HG03039 (cell line): ENCODE measurements around the gene SPDYE17.
"Not testable (repeated sequence)": the region's sequence is repeated elsewhere in the genome, so short reads cannot be mapped to it uniquely, and the experiment has no call there.

ENCODE experiments used
- ATAC-seq: cut with Tn5 transposase; IDR thresholded peaks from one replicate; pipeline ENCODE4 v1.9.1; 2021; ENCODE audit warnings: mild to moderate bottlenecking, moderate library complexity; ENCODE audit not compliant: unreplicated experiment

SPDYE17 gene

DNA sequence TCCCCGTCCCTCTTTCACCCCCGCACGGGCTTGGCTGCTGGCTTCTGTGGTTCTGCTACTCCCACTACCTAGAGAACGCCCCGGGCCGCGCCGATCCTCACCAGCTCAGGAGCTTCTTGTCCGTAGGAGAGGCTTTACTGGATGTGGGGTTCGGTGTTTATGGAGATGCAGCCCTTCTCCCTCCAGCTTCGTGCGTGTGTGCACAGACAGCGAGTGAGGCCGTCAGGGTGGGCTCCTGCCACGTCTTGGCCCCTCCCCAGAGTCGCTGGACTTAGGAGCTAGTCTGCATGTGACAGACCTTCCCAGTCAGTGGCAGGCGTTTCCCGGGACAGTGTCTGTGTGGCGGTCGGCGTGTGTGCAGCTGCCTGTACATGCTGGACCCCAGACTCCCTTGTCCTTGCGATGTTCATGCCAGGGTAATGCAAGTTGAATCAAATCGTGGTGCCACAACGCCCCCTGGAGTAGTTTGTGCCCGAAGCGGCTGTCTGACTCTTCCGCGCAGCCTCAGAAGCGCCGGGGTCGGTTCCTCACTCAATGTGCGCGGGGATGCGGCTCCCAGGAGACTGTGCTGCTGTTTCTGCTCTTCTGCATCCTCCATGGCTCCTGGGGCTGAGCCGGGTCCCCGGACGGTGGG lies 32.6 kb downstream of the SPDYE17 start:
- not testable (repeated sequence) for ATAC-seq

DNA sequence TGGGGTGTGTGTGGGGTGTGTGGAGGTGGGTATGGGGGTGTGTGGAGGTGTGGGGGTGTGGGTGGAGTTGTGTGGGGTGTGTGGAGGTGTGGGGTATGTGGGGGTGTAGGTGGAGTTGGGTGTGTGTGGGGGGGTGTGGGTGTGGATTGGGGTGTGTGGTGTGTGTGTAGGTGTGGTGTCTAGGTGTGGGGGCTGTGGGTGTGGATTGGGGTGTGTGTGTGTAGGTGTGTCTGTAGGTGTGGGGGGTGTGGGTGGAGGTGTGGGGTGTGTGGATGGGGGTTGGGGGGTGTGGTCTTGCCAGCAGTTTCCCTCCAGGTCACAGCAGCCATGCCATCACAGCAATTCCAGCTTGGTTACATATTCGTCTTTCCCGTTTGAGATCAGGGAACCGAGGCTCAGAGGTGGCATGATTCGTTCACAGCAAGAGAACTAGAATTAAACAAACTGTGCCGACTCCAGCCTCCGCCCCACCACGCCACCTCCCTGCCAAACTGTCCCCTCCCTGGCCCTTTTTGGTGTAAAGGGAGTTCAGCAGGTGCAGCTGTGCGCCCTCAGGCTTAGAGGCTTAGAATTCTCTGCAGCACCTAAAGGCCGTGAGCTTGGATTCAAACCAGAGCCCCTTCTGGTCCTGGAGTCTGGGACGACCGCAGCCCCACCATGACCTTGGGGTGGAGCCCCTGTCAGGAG lies 33.3 kb downstream of the SPDYE17 start:
- ATAC-seq, result not testable (repeated sequence)

DNA sequence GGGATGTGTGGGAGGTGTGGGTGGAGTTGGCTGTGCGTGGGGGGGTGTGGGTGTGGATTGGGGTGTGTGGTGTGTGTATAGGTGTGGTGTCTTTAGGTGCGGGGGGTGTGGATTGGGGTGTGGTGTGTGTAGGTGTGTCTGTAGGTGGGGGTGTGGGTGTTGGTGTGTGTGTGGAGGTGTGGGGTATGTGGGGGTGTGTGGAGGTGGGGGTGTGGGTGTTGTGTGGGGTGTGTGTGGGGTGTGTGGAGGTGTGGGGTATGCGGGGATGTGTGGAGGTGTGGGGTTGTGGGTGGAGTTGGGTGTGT lies 33.9 kb downstream of the SPDYE17 start:
- no peak for ATAC-seq

DNA sequence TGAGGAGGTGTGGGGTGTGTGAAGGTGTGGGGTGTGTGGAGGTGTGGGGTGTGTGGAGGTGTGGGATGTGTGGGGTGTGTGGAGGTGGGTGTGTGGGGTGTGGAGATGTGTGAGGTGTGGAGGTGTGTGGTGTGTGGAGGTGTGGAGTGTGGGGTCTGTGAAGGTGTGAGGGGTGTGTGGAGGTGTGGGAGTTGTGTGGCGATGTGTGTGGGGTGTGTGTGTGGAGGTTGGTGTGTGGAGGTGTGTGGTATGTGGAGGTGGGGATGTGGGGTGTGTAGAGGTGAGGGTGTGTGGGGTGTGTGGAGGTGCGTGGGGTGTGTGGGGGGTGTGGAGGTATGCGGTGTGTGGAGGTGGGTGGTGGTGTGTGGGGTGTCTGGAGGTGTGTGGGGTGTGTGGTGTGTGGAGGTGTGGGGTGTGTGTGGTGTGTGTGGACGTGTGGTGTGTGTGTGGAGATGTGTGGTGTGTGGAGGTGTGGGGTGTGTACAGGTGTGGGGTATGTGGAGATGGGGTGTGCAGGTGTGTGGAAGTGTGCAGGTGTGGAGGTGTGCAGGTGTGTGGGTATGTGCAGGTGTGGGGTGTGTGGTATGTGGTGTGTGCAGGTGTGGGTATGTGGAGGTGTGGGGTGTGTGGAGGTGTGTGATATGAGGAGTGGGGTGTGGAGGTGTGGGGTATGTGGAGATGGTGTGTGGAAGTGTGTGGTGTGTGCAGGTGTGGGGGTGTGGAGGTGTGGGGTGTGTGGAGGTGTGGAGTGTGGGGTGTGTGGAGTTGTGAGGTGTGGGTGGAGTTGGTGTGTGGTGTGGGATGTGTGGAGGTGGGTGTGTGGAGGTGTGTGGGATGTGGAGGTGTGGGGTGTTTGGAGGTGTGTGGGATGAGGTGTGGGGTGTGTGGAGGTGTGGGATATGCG lies 34.5 kb downstream of the SPDYE17 start:
- ATAC-seq, result no peak

DNA sequence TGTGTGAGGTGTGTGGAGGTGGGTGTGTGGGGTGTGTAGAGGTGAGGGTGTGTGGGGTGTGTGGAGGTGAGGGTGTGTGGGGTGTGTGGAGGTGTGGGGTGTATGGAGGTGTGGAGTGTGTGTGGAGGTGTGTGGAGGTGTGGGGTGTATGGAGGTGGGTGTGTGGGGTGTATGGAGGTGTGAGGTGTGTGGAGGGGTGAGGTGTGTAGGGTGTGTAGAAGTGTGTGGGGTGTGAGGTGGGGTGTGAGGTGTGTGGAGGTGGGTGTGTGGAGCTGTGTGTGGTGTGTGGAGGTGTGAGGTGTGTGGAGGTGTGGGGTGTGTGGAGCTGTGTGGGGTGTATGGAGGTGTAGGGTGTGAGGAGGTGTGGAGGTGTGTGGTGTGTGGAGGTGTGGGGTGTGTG lies 35.2 kb downstream of the SPDYE17 start:
- ATAC-seq, result not testable (repeated sequence)

DNA sequence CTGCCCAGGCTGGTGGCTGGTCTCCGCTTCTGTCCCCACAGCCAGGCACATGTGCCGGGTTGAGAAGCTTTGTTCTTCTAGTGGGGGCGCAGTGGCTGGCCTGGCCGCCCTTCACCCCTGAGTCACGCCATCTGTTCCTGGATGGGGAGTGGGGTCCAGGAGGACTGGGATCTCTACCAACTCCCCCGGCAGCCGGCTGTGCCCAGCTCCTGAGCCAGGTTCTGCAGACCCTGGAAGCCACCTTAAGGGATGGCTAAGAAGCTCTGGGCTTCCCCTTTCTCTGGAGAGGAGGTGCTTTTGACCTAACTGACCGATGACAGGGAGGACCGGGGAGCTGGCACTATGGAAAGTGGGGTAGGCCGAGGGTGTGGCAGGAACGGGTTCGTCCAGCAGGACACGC lies 37.9 kb downstream of the SPDYE17 start:
- not testable (repeated sequence) for ATAC-seq

DNA sequence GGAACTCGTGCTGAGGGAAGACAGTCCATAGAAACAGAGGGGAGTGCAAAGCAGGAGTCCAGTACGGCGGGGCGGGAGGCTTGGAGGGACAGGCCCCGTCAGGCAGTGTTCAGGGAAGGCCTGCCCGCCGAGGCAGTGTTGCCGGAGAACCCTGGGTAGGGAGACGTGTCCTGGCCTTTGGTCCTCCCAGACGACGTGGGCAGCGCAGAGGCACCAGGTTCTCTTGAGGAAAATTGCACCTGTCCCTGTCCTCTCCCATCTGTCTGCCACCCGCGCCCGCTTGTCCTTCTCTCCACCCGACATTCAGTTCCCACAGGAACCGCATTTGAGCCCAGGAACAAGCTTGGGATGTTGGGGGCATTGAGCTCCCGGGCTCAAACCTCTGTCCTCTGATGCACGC lies 38.3 kb downstream of the SPDYE17 start:
- not testable (repeated sequence) for ATAC-seq

DNA sequence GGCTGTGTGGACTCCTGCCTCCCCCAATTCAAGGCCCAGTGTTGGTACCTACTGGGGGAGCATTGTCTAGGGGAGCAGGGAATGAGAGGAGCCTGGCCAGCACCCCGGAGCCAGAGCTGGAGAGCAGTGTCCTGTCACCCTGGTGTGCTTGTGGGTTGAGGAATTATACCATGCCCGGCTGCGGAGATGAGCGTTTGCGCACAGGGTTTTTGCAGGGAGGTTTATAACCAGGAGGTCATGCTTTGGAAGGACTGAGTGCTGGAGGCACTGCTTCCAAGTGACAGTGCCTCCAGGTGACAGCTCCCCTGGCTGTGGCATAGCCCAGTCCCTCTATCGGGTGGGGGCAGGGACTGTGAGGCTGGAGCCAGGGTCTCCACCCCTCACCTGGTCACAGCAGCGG lies 39.3 kb downstream of the SPDYE17 start:
- ATAC-seq, result not testable (repeated sequence)

DNA sequence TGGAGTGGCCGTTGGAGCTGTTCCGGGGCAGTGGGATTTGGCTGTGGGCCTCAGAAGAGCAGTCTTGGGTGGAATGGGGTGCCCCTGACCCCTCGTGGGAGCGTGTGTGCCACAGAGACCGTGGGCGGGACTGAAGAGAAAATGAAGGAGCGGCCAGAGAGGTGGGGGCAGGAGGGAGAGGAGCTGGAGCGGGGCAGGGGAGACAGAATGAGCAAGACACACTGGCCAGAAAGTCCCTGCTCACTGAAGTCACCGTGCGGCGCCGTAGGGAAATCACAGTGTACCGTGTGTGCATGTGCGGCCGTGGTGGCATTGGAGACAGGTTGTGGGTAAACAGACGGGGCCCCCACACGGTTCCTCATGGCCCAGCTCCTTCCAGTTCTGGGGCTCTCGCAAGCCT lies 40.0 kb downstream of the SPDYE17 start:
- ATAC-seq, result not testable (repeated sequence)

DNA sequence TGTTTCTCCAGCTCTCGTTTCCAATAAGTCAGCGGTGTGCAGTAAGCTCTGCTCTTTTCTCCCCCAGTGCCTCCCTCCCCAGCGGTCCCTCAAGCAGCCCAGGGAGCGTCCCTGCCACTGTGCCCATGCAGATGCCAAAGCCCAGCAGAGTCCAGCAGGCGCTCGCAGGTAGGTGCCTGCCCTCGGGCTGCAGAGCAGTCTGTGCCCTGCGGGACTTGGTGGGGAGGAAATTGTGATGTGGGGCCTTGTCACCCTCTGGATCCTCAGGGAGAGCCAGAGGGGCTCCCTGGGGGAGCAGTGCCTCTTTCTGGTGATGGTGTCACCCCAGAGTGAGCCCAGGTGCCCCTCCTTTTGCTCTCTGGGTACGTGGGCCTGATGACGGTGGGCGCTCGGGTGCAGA lies 42.0 kb downstream of the SPDYE17 start:
- not testable (repeated sequence) for ATAC-seq

DNA sequence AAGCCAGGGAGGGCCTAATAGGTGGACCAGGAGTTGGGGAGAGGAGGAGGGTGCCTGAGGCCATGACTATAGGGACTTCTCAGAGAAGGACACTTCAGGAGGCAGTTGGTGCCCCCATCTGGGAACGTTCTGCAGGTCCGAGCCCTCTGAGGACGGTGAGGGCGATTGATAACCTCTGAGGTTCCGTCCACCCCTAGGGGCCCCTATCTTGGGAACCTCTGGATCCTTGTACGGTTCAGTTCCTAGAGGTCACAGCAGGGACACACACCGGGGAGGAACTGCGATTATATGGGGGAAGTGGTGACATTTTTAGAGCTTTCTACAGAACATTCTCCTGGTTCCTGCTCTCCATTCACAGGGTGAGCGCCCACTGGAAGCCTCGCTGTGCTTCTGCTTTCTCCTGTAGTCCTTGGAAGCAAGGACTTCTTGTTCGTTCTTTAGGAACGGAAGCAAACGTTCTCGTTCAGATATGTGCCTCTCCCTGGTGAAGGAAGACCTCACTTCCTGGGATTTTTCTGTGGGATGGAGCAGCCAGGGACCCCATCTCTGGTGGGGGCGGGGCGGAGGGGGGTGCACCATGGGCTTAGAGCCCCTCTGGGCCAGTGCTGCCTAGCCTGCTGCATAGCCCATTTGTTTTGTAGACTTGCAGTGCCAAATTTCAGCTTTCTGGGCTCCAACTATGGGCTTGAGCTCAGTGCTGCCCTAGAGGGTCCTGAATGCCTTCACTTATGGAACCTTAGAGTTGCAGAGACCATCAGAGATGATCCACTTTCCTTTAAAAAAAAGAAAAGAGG lies 46.0 kb downstream of the SPDYE17 start:
- ATAC-seq, result not testable (repeated sequence)

DNA sequence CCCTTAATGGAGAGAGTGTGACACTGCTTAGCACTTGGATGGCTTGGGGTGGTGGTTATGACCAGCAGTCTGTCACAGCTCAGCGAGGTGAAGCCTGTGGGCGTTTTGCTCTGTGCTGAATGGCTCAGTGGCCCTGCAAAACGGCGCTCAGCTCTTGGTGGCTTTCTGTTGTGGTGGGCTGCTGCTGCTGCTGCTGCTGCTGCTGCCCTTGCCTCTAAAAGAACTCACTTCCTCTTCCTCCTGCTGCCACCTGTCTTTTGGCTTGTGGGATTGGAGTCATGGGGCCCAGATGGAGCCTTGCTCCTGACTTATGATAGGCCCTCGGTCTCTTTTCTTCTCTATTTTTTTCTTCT lies 47.4 kb downstream of the SPDYE17 start:
- ATAC-seq, result peak; percentile 97

DNA sequence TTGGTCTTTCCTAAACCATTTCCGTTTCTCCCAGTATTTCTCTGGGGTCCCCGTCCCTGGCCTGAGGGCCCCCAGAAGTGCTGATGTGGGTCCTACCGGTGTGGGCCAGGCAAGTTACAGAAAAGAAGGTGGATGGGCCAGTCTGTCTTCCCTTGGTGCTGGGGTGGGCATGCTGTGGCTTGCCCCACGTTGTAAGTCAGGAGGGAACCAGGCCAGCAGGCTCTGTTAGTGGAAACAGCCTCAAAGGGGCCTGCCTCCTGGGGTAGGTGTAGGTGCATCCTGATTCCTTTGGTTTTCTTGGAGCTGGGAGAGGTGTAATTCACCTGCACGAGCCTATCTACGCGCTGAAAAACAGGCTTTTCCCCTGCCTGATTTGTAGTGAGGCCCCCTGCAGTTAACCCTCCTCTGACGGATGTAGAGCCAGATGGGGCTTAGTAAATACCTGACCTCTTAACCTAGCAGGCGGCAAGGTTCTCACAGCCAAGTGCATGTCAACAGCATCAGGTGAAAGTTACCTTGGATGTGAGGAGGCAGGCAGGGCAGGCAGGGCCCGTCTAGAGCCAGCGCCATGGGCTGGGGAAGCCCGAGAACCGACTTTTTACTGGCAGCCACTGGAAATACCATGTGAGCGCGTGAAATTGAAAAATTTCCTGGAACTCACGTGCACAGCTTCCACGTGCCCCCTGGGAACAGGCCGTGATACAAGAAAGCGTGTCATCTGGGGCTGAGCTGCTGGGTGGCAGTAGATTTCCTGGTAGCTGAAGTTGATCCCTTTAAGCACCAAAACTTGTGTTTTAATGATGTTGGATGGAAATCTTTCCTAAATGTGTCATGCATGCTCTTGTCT lies 48.0 kb downstream of the SPDYE17 start:
- peak; percentile 22 for ATAC-seq

DNA sequence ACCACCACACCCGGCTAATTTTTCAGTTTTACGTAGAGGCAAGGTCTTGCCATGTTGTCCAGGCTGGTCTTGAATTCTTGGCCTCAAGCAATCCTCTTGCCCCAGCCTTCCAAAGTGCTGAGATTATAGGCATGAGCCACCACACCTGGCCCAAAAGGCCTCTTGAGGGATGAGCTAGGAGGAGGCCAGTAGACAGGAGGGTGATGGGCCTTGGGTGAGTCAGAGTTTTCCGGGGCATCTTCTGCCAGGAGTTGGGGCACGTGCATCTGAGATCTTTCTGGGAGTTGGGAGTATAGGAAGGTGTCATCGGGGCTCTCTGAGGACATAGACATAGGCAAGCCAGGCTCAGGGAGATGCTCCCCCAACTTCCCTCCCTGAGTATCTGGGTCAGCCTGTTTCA lies 48.8 kb downstream of the SPDYE17 start:
- not testable (repeated sequence) for ATAC-seq

DNA sequence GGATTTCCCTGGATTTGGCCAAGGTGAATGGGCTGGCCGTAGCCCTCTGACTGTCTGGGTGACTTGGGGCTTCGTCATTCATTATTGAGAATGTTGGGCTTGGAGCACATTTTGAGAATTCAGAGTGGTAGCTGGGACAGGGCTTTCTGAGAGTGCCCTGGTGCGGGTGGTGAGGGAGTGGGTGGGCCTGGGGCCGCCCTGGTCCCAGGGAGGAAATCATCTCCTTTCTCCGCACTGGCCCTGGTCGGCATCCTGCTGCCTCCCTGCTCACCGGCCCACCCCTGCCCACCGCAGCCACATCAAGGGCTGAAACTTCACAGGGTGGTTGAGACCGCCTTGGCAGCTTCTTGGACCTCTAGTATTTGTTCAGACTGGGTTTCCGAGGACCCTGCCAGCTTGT lies 49.7 kb downstream of the SPDYE17 start:
- not testable (repeated sequence) for ATAC-seq

DNA sequence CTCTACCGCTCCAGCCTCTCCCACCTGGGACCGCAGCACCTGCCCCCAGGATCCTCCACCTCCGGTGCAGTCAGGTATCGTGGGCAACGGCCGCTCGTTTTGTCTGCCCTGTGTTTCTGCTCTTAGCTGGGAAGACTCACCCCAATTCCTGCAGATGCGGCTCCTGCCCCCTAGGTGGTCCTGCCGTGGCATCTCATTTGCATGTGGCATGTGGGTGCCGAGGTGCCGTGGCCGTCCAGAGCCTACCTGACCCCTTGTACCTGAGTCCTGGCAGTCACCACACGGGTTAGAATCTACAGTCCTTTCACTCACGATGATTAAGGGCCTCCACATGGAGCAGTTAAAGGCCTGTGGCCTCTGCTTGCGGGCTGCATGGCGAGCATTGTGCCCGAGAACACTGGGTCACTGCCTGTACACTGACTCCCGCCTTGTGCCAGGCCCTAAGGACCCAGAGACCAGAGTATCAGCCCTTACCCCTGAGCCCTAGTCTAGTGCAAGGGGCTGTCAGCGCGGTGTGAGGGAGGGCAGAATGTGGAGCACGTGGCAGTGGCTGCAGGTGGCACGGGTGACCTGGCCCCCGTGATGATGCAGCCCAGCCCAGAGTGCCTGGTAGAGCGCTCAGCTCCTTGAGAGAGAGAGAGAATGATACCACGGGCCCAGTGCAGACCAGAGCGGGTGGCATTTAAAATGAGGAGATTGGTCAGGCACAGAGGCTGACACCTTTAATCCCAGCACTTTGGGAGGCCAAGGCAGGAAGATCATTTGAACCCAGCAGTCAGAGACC lies 50.8 kb downstream of the SPDYE17 start:
- ATAC-seq, result not testable (repeated sequence)

DNA sequence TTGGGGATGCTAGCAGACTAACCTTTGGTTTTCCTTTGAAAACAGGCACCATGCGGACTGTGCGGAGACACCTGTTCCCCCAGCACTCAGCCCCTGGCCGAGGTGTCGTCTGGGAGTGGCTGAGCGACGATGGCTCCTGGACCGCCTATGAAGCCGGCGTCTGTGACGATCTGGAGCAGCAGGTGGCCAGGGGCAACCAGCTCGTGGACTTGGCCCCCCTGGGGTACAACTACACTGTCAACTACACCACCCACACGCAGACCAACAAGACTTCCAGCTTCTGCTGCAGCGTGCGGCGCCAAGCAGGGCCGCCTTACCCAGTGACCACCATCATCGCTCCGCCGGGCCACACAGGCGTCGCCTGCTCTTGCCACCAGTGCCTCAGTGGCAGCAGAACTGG lies 51.6 kb downstream of the SPDYE17 start:
- not testable (repeated sequence) for ATAC-seq

DNA sequence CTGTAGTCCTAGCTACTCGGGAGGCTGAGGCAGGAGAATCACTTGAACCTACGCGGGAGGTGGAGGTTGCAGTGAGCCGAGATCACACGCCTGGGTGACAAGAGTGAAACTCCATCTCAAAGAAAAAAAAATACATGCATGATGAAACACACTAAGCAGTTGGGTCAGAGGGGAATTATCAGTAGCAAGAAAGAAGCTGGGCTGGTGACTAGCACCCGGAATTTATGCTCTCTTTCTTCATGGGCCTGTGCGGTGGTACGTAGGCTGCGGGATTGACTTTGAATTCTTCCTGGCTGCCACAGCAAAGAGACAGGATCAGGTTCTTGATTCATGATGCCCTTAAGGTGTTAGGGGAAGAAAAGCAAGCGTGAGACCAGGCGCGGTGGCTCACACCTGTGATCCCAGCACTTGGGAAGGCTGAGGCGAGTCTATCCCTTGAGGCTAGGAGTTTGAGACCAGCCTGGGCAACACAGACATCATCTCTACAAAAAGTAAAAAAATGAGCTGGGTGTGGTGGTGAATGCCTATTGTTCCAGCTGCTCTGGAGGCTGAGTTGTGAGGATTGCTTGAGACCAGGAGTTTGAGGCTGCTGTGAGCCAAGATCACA lies 54.3 kb downstream of the SPDYE17 start:
- not testable (repeated sequence) for ATAC-seq
